Smooth muscle cell (in vitro differentiated cells): ENCODE measurements around the gene ZNF419. TPM values are rescaled to one million over a fixed set of nuclear protein-coding genes. Genes with fewer than 3 reads are reported as not detected.

Experiments used
- DNase-seq: peaks from one replicate; lab custom pipeline; 2025; ENCODE audit not compliant: unreplicated experiment; lab: John Stamatoyannopoulos, UW
- H2AFZ ChIP-seq: fragments of 200-600 bp; sonication (generic); 2 replicates; pipeline ENCODE4 v1.6.0; 2016; ENCODE audit warnings: antibody characterized with exemption, low read depth, mild to moderate bottlenecking
- H3F3A ChIP-seq: fragments of 200-600 bp; sonication (generic); 2 replicates; pipeline ENCODE4 v1.6.0; 2017; ENCODE audit warnings: antibody characterized with exemption, low read depth
- H3K27ac ChIP-seq: fragments of 200-600 bp; sonication (generic); 2 replicates; pipeline ENCODE4 v1.5.1; 2016; ENCODE audit warnings: low read depth, mild to moderate bottlenecking
- H3K27me3 ChIP-seq: fragments of 200-600 bp; sonication (generic); 2 replicates; pipeline ENCODE4 v1.6.1; 2016; ENCODE audit warnings: low read depth, mild to moderate bottlenecking
- H3K36me3 ChIP-seq: fragments of 200-600 bp; sonication (generic); 2 replicates; pipeline ENCODE4 v1.5.1; 2016; ENCODE audit warnings: low read depth
- H3K4me1 ChIP-seq: fragments of 200-600 bp; sonication (generic); 2 replicates; pipeline ENCODE4 v1.5.1; 2016; ENCODE audit warnings: low read depth
- H3K4me2 ChIP-seq: fragments of 200-600 bp; sonication (generic); 2 replicates; pipeline ENCODE4 v1.6.0; 2016; ENCODE audit warnings: mild to moderate bottlenecking
- H3K4me3 ChIP-seq: fragments of 200-600 bp; sonication (generic); 2 replicates; pipeline ENCODE4 v1.5.1; 2016; ENCODE audit warnings: mild to moderate bottlenecking
- H3K79me2 ChIP-seq: fragments of 200-600 bp; sonication (generic); 2 replicates; pipeline ENCODE4 v1.6.0; 2016; ENCODE audit warnings: low read depth, mild to moderate bottlenecking
- H3K9ac ChIP-seq: fragments of 200-600 bp; sonication (generic); 2 replicates; pipeline ENCODE4 v1.6.0; 2016; ENCODE audit warnings: low read depth
- H3K9me3 ChIP-seq: fragments of 200-600 bp; sonication (generic); replicated peaks from 2 replicates; pipeline ENCODE4 v1.5.1; 2016; ENCODE audit warnings: low read depth
- H4K20me1 ChIP-seq: fragments of 200-600 bp; sonication (generic); 2 replicates; pipeline ENCODE4 v1.6.0; 2016; ENCODE audit warnings: low read depth
- WGBS: methylation state at CpG from one replicate; pipeline ENCODE4 v1.1.7; 2016; ENCODE audit warnings: low lambda C conversion rate; 5-methylcytosine and 5-hydroxymethylcytosine counted together
- polyA plus RNA-seq: library from polyadenylated mRNA; unstranded; fragments of >200 nt; fragmentation: Nextera tagmentation; extraction: Ambion mirVana; gene quantifications from 2 replicates; pipeline ENCODE4 v1.2.1, GENCODE V29; 2016
- small RNA-seq: library from RNA; depleted of rRNA; stranded (forward); fragments of <200 nt; gene quantifications from one replicate; pipeline ENCODE3, GENCODE V24; 2014
- total RNA-seq: library from RNA; depleted of rRNA; stranded (reverse); fragments of >200 nt; gene quantifications from 2 replicates; pipeline ENCODE4 v1.2.3, GENCODE V29; 2014
- TF ChIP-seq, protein P1 (sequence below): fragments of 200-600 bp; sonication (generic); IDR thresholded peaks from 2 replicates; pipeline ENCODE4 v1.5.1; 2017; ENCODE audit warnings: borderline replicate concordance, mild to moderate bottlenecking, antibody characterized with exemption; ENCODE audit not compliant: insufficient read depth, poor library complexity, severe bottlenecking

Gene ZNF419
- total and polyA plus RNA-seq, 2 experiments from 2014 or later: 9.4 to 20.5 TPM

DNA sequence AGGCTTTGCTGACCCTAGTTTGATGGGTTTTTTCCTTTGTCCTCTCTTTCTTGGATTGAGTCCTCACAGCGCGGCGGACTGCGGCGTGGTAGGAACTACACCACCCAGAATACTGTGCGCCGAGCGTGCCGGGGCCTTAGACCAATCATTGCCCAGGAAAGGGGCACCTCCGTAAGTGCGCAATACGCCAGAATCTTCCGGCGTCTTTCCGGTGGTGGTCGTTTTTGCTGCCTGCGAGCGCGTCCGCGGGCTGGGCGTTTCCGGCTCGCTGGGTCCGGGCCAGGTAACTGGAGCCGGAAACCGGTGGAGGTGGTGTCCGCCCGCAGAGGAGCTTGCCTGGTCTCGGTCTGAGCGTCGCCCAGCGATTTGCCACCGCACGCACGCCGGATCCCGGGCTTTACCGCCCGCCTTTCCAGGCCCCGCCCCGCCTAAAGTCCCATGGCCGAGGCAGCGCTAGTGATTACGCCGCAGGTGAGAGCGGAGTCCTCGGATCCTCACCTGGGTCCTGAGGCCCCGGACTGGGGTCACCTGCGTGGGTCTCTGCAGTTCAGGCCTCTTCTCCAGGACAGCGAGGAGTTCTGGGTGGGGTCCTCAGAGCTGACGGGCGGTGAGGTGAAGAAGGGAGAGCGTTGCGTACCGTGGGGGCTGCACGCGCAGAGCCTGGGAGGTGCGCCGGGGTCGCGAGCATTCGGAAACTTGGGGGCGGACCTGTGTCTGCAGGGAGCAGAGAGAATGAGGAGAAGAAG is 39.8 kb downstream of the ZNF419 start, which contains the start of gene ZNF549:
Gene ZNF549, plus strand, starts transcription at position 221 of the 746 bp plus-strand sequence. Its CDS starts 218 bp downstream, at position 439.
- under 1% methylated on average over 64 of the region's 64 CpGs for WGBS
- Histone ChIP-seq H3K36me3 (peaks cover 15% of the 10 kb centered on the region), H3K9ac (peak within 1 kb of the TSS; percentile 76), H3K27me3 (no peaks in the 10 kb centered on the region), H3K4me3 (peak within 1 kb of the TSS; percentile 90), H3F3A (no peaks in the 10 kb centered on the region), H2AFZ (peak within 1 kb of the TSS; percentile 97), H3K27ac (peak within 1 kb of the TSS; percentile 30), H3K4me2 (peak within 1 kb of the TSS; percentile 90), H4K20me1 (no peaks in the 10 kb centered on the region), H3K4me1 (peaks cover 9% of the 10 kb centered on the region), H3K79me2 (peaks cover 43% of the 10 kb centered on the region), H3K9me3 (peaks cover 18% of the 10 kb centered on the region)
- TF ChIP-seq, protein P1, sequence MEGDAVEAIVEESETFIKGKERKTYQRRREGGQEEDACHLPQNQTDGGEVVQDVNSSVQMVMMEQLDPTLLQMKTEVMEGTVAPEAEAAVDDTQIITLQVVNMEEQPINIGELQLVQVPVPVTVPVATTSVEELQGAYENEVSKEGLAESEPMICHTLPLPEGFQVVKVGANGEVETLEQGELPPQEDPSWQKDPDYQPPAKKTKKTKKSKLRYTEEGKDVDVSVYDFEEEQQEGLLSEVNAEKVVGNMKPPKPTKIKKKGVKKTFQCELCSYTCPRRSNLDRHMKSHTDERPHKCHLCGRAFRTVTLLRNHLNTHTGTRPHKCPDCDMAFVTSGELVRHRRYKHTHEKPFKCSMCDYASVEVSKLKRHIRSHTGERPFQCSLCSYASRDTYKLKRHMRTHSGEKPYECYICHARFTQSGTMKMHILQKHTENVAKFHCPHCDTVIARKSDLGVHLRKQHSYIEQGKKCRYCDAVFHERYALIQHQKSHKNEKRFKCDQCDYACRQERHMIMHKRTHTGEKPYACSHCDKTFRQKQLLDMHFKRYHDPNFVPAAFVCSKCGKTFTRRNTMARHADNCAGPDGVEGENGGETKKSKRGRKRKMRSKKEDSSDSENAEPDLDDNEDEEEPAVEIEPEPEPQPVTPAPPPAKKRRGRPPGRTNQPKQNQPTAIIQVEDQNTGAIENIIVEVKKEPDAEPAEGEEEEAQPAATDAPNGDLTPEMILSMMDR: no peak
- DNase-seq: peak; percentile 29

DNA sequence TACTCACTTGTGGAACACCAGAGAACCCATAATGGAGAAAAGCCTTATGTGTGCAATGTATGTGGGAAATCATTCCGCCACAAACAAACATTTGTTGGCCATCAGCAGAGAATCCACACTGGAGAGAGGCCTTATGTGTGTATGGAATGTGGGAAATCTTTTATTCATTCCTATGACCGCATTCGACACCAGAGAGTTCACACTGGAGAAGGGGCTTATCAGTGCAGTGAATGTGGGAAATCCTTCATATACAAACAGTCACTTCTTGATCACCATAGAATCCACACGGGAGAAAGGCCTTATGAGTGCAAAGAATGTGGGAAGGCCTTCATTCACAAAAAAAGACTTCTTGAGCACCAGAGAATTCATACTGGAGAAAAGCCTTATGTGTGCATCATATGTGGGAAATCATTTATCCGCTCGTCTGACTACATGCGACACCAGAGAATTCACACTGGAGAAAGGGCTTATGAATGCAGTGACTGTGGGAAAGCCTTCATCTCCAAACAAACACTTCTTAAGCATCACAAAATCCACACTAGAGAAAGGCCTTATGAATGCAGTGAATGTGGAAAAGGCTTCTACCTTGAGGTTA is 50.5 kb downstream of the ZNF419 start:
- H3K9me3 ChIP-seq: peaks cover 89% of the 10 kb centered on the region
- no peaks in the 10 kb centered on the region for H4K20me1 ChIP-seq
- WGBS: 97% methylated on average over 7 of the region's 7 CpGs

More for the DNA sequence above, 50.5 kb downstream of the ZNF419 start:
- H3F3A ChIP-seq: peaks cover 3% of the 10 kb centered on the region
- peaks cover 78% of the 10 kb centered on the region for H3K36me3 ChIP-seq
- H3K4me1 ChIP-seq: no peaks in the 10 kb centered on the region
- H3K9ac ChIP-seq: no peak overlapping the region
- peaks cover 9% of the 10 kb centered on the region for H3K79me2 ChIP-seq
- TF ChIP-seq, protein P1: no peak
- DNase-seq: no peak
- H3K4me2 ChIP-seq: no peak overlapping the region
- no peaks in the 10 kb centered on the region for H3K27me3 ChIP-seq
- no peak overlapping the region for H2AFZ ChIP-seq
- H3K27ac ChIP-seq: no peak overlapping the region
- no peak overlapping the region for H3K4me3 ChIP-seq

Small RNAs within 50 kb of the gene (small RNA-seq; reads per million reads assigned to genes)
- not detected for gene VN1R107P

Other genes with a start within 250 kb of the ZNF419 start
- 28.9 and 33.4 TPM in 2 replicates for gene ZNF805, start 247.1 kb upstream of the ZNF419 start, total RNA-seq
- 3.4 and 5.6 TPM in 2 replicates for gene ZNF805, start 247.1 kb upstream of the ZNF419 start, polyA plus RNA-seq
- gene ZNF460, start 207.3 kb upstream of the ZNF419 start, total RNA-seq: 85.2 and 103 TPM in 2 replicates
- gene ZNF460, start 207.3 kb upstream of the ZNF419 start, polyA plus RNA-seq: 1.7 and 3.5 TPM in 2 replicates
- gene ZNF543, start 167.3 kb upstream of the ZNF419 start, total RNA-seq: 5.1 and 7.5 TPM in 2 replicates
- gene ZNF543, start 167.3 kb upstream of the ZNF419 start, polyA plus RNA-seq: 1.1 and 1.4 TPM in 2 replicates
- gene ZNF304, start 136.5 kb upstream of the ZNF419 start, total RNA-seq: 6.8 and 9.6 TPM in 2 replicates
- 3.5 and 3.9 TPM in 2 replicates for gene ZNF304, start 136.5 kb upstream of the ZNF419 start, polyA plus RNA-seq
- gene TRAPPC2B, start 124.2 kb upstream of the ZNF419 start, total RNA-seq: 25.4 and 34.4 TPM in 2 replicates
- gene TRAPPC2B, start 124.2 kb upstream of the ZNF419 start, polyA plus RNA-seq: 36.3 and 42.6 TPM in 2 replicates
- 4.0 and 4.9 TPM in 2 replicates for gene ZNF547, start 124.2 kb upstream of the ZNF419 start, total RNA-seq
- gene ZNF547, start 124.2 kb upstream of the ZNF419 start, polyA plus RNA-seq: 0.71 and 2.5 TPM in 2 replicates
- 26.9 and 27.3 TPM in 2 replicates for gene ZNF548, start 97.9 kb upstream of the ZNF419 start, total RNA-seq
- 12.3 and 13.1 TPM in 2 replicates for gene ZNF548, start 97.9 kb upstream of the ZNF419 start, polyA plus RNA-seq
- 4.3 and 7.0 TPM in 2 replicates for gene ZNF17, start 76.6 kb upstream of the ZNF419 start, total RNA-seq
- gene ZNF17, start 76.6 kb upstream of the ZNF419 start, polyA plus RNA-seq: 0.95 and 3.1 TPM in 2 replicates
- 4.0 and 9.4 TPM in 2 replicates for gene ZNF749, start 52.4 kb upstream of the ZNF419 start, total RNA-seq
- gene ZNF749, start 52.4 kb upstream of the ZNF419 start, polyA plus RNA-seq: 1.6 and 3.1 TPM in 2 replicates
- gene VN1R1, start 30.6 kb upstream of the ZNF419 start, total RNA-seq: 0.45 and 0.67 TPM in 2 replicates
- 0.50 TPM in 1 of 2 replicates, not detected in the other for gene VN1R1, start 30.6 kb upstream of the ZNF419 start, polyA plus RNA-seq
- gene ZNF772, start 10.2 kb upstream of the ZNF419 start, total RNA-seq: 8.2 and 11.2 TPM in 2 replicates
- gene ZNF772, start 10.2 kb upstream of the ZNF419 start, polyA plus RNA-seq: 1.4 and 2.1 TPM in 2 replicates
- 7.9 and 17.2 TPM in 2 replicates for gene ZNF773, start 12.2 kb downstream of the ZNF419 start, total RNA-seq
- gene ZNF773, start 12.2 kb downstream of the ZNF419 start, polyA plus RNA-seq: 7.3 and 9.6 TPM in 2 replicates
- 7.0 TPM in 2 replicates for gene ZNF549, start 39.6 kb downstream of the ZNF419 start, total RNA-seq
- gene ZNF549, start 39.6 kb downstream of the ZNF419 start, polyA plus RNA-seq: 4.4 and 4.7 TPM in 2 replicates
- 5.1 and 6.3 TPM in 2 replicates for gene ZNF550, start 72.1 kb downstream of the ZNF419 start, total RNA-seq
- gene ZNF550, start 72.1 kb downstream of the ZNF419 start, polyA plus RNA-seq: 3.6 and 5.9 TPM in 2 replicates
- gene ZNF416, start 91.2 kb downstream of the ZNF419 start, total RNA-seq: 5.4 and 6.6 TPM in 2 replicates
- 3.6 TPM in 2 replicates for gene ZNF416, start 91.2 kb downstream of the ZNF419 start, polyA plus RNA-seq
- 6.5 and 9.1 TPM in 2 replicates for gene ZIK1, start 96.4 kb downstream of the ZNF419 start, total RNA-seq
- 4.6 and 6.6 TPM in 2 replicates for gene ZIK1, start 96.4 kb downstream of the ZNF419 start, polyA plus RNA-seq
- 3.0 and 3.2 TPM in 2 replicates for gene ZNF530, start 112.1 kb downstream of the ZNF419 start, total RNA-seq
- gene ZNF530, start 112.1 kb downstream of the ZNF419 start, polyA plus RNA-seq: 3.5 and 3.7 TPM in 2 replicates
- gene ZNF134, start 126.5 kb downstream of the ZNF419 start, total RNA-seq: 25.8 and 27.6 TPM in 2 replicates
- gene ZNF134, start 126.5 kb downstream of the ZNF419 start, polyA plus RNA-seq: 7.0 and 9.0 TPM in 2 replicates
- gene ZNF211, start 145.4 kb downstream of the ZNF419 start, total RNA-seq: 14.1 and 15.7 TPM in 2 replicates
- 10.5 and 12.1 TPM in 2 replicates for gene ZNF211, start 145.4 kb downstream of the ZNF419 start, polyA plus RNA-seq
- gene ZSCAN4, start 181.2 kb downstream of the ZNF419 start, total RNA-seq: 0.27 TPM in 1 of 2 replicates, not detected in the other
- 0.38 TPM in 1 of 2 replicates, not detected in the other for gene ZSCAN4, start 181.2 kb downstream of the ZNF419 start, polyA plus RNA-seq
- gene ZNF551, start 194.2 kb downstream of the ZNF419 start, total RNA-seq: 8.2 and 11.1 TPM in 2 replicates
- gene ZNF551, start 194.2 kb downstream of the ZNF419 start, polyA plus RNA-seq: 1.1 and 1.6 TPM in 2 replicates
- 7.3 and 9.6 TPM in 2 replicates for gene ZNF154, start 221.5 kb downstream of the ZNF419 start, total RNA-seq
- gene ZNF154, start 221.5 kb downstream of the ZNF419 start, polyA plus RNA-seq: 3.3 and 8.1 TPM in 2 replicates
- gene ZNF671, start 239.9 kb downstream of the ZNF419 start, total RNA-seq: 4.7 and 7.0 TPM in 2 replicates
- 5.2 and 5.5 TPM in 2 replicates for gene ZNF671, start 239.9 kb downstream of the ZNF419 start, polyA plus RNA-seq